Pons (tissue), 1 donor: ENCODE measurements around the gene PPP1R1B.

ENCODE experiments used
- DNase-seq: peaks from one replicate; pipeline ENCODE4 v3.0.0-alpha.2; 2016; ENCODE audit warnings: low spot score

PPP1R1B gene

DNA sequence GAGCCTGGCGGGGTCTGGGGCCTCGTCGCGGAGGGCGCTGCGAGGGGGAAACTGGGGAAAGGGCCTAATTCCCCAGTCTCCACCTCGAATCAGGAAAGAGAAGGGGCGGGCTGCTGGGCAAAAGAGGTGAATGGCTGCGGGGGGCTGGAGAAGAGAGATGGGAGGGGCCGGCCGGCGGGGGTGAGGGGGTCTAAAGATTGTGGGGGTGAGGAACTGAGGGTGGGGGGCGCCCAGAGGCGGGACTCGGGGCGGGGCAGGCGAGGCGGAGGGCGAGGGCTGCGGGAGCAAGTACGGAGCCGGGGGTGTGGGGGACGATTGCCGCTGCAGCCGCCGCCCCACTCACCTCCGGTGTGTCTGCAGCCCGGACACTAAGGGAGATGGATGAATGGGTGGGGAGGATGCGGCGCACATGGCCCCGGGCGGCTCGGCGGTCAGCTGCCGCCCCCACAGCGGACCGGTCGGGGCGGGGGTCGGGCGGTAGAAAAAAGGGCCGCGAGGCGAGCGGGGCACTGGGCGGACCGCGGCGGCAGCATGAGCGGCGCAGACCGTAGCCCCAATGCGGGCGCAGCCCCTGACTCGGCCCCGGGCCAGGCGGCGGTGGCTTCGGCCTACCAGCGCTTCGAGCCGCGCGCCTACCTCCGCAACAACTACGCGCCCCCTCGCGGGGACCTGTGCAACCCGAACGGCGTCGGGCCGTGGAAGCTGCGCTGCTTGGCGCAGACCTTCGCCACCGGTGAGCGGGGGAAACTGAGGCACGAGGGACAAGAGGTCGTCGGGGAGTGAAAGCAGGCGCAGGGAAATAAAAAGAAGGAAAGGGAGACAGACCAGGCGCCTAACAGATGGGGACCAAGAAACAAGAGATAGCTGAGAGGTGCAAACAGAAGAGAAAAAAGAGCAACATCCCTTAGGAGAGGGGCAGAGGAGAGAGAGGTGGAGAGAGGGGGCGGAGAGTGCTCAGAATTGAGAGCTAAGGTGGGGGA, 41.5 kb downstream of the PPP1R1B start, which contains the start of gene PNMT:
PNMT (plus strand) TSS at position 509 of the 980 bp plus-strand sequence; CDS start at position 532, 23 bp downstream.
- no peak for DNase-seq

DNA sequence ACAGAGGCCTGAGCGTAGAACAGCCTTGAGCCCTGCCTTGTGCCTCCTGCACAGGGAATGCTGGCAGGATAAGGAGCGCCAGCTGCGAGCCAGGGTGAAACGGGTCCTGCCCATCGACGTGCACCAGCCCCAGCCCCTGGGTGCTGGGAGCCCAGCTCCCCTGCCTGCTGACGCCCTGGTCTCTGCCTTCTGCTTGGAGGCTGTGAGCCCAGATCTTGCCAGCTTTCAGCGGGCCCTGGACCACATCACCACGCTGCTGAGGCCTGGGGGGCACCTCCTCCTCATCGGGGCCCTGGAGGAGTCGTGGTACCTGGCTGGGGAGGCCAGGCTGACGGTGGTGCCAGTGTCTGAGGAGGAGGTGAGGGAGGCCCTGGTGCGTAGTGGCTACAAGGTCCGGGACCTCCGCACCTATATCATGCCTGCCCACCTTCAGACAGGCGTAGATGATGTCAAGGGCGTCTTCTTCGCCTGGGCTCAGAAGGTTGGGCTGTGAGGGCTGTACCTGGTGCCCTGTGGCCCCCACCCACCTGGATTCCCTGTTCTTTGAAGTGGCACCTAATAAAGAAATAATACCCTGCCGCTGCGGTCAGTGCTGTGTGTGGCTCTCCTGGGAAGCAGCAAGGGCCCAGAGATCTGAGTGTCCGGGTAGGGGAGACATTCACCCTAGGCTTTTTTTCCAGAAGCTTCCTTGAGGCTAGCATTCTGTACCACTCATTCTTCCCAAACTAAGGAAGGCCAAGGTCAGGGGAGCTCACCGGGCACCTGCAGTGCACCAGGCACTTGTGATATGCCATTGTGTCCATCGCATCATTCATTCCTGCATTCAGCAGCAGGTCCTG, 43.4 kb downstream of the PPP1R1B start:
- no peak for DNase-seq

DNA sequence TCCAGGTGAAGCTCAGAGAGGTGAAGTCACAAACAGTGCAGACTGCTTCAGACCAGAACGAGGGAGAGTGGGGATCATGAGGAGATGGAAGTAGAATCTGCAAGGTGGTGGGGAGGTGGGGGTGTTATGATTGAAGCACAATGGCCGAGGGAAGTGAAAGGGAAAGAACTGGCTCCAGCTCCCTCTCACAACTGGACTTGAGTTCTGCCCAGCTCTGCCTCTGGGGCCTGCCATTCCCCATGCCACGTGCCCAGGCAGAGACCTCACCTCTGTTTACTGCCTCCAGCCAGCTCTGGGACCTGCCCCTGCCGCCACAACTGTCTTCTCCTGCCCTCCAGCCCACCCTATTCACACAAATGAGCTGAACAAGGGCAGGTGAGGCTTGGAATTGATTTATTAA, 44.0 kb downstream of the PPP1R1B start:
- no peak for DNase-seq

DNA sequence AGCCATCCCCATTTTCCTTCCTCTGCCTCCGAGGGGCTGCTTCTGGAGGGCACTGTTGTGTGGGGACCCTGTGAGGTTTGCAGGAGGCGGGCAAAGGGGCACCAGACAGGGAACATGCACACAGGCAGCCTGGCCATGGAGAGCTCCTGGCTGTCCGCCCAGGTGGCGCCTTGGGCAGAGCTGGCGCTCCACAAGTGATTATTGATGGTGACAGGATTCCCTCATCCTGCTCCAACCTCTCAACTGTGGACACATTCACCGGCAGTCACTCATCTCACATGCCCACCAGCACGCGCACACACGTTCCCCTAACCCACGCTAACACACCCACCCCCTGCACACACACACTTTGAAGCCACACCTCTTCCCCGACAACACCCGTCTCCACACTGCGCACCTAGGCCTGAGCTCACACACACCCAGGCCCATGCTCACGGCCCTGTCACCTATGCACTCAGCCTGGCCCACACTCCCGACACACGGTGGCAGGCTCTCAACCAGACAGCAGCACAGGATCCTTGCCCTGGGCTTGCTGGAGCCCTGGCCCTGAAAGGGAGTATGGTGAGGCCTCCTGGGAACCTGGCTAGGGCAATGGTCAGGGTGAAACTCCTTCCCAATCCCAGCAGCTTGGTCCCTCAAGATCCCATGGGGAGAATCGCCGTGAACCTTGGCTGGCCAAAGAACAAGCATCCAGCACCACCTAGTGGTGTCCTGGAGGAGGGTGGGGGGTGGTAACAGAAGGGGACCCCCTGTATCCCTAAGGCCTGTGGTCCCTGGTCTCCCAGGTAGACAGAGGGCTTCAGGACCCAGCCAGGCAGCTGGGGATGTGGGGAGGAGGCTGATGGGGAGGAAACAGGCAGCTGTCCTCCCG, 45.1 kb downstream of the PPP1R1B start:
- DNase-seq, result peak; percentile 29

DNA sequence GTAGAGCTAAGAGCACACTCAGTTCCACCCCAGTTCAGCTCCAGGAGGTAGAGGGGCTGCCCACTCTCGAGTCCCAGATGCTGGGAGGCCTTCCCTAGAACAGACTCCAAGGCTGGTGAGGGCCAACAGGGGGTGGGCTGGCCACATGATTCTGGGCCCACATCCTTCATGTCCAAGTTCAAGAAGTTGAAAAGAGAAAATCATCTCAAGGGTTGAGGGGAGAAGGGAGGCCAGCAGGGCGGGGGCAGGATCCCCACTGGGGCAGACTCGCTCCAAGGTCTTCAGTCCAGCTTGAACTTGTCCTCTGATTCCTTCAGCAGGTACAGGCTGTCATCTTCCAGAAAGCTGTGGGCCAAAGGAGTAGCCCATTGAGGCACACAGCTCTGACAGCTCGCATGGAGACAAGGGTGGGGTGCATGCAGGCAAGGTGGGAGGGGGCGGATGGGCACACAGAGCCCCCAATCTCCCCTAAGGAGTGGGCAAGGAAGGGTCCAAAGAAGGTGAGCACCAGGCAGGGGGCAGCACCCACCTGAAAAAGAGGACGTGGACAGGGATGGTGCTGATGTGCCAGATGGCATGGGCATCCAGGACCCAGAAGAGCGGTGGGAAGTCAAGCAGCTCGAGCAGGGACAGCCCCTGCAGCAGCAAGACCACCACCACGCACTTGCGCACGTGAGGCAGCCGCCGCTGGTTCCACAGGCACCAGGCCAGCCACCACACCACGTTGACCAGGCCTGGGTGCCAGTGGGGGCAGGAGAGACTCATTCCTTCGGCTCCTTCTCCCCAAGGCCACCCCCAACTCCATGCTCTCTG, 46.0 kb downstream of the PPP1R1B start:
- DNase-seq, result no peak

DNA sequence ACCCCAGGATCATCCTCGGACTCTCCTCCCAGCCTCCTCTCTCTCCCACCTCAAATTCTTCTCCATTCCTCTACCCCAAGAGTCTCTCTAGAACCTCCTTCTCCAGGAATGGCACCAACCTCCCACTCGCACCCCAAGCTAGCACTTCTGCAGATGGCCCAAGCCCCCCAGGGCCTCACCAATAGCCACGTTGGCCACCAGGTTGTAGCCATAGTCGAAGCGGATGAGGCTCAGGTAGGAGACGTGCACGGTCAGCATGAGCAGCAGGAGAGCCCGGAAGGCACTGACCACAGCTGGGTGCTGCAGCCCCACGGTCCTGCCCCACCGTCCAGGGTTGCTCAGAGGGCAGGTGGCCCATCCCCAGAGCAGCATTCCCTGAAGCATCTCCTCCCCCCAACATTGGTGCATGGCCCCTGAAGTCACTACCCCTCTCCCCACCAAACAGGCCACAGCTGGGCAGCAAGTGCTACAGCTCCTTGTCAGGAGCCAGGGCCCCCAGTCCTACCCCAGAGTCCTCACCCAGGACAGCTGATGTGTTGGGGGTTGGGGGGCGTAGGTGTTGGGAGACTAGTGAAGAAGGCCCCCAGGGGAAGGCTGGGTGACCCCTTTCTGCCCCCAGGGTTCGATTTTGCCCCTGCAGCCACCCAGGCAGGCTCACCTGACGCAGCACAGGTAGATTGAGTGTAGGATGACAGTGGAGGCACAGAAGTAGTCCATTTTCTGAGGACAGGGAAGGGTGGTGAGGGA, 46.8 kb downstream of the PPP1R1B start:
- no peak for DNase-seq

DNA sequence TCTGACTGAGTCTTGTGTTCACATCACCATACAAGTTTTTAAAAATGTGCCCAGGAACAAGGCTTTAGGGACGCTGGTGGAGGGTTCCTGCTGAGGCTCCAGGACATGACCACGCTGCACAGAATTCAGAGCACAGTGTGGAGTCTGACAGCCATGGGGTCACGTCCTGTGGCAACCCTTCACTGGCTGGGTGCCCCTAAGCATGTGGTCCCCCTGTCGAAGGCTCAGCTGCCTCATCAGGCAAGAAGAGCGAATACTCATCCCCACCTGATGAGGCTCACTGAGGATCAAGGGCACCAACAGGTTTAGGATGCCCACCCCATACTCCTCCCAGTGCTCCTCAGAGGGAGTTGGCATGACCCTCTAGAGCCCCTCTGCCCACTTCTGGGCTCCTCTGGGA, 47.4 kb downstream of the PPP1R1B start:
- DNase-seq, result no peak

DNA sequence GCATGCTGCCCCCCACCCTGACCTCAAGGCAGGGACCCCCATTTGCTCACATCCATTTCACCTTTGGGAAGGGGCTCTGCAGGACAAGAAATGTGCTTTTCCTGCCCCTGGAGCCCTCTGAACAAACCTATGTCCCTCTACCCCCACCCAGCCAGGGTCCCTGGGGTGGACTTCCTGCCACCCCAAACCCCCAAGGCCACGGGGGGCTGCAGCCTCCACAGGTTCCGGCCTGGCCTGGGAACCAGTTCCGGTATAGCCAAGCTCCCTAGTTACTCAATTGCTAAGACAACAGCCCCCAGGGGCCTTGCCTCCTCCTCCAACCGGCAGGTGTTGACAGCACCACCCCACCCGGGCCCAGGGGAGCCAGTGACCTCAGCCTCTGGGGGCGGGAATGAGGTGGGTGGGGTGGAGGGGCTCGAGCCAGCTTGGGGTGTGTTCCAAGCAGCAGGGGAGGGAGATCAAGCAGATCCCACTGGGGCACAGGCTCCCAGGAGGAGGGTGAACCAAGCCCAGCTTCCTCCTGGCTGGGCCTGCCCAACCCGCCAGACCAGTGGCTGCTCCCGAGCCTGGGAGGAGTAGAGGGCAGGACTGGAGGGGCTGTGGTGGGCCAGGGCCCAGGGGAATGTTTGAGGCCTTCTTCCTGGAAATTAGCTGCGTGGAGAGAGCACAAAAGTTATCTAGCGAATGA, 48.1 kb downstream of the PPP1R1B start:
- no peak for DNase-seq

GRCh38 chr17:39675390-39676082, 48.8 kb downstream of the PPP1R1B start:
- DNase-seq, result no peak

DNA sequence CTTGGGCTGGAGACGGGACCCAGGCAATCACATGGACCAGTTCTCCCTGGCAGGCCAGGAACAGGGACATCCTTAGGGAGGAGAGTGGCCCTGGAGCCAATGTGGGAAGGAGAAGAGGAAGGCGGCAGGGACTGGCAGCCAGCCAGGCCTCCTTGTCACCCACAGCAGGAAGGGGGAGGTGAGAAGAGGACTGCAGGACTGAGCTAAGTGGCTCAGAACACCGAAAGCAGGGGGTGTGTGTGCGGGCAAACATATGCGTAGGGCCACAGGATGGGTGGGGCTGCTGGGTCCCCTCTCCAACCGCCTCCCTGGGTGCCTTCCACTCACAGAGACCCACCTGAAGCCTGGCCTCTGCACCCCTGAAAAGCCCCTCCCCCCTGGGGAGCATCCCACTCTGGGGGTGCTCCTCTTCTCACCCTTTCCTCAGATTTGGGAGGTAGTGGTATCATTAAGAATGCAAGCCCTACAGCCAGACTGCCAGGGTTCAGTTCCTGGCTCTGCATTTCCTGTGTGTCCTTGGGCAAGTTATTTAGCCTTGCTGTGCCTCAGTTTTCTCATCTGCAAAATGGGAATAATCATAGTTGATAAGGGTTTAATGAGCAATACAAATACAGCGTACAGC, 49.6 kb downstream of the PPP1R1B start:
- DNase-seq, result peak; percentile 23

GRCh38 chr17:39677072-39677471, 50.3 kb downstream of the PPP1R1B start:
- DNase-seq, result no peak

DNA sequence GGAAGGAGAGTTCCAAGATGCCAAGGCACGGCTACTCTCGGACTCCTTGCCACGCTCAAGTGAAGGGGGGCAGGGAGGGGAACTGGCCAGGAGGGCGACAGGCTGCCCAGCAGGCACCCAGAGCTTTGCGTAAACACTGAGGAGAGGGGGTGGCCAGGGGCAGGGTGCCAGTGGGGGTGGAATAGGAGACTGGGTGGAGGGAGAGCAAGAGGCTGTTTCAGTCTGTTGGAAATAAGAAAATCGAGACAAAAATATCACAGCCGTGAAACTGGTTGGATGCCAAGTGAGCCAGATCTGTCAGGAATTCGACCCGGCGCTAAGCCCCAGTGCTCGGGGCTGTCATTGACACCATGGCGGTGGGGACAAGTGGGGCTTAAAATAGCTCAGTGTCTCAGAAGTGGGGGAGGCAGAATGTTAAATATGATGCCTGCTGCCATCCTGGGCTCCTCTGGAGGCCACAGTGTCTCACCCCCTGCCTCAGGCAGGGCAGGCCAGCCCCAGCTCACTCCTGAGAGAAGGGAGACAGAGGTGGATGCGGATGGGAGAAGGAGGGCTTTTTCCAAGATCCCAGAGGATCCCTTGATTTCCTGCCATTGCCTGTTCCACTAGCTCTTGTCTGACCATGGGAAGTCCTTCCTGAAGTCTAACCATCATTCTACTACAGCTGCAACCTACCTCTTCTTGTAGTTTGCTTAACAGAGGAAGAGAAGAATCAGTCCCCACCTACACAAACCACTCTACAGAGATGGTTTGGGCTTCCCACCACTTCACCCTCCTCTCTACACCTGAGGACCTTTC, 51.0 kb downstream of the PPP1R1B start:
- DNase-seq, result no peak

DNA sequence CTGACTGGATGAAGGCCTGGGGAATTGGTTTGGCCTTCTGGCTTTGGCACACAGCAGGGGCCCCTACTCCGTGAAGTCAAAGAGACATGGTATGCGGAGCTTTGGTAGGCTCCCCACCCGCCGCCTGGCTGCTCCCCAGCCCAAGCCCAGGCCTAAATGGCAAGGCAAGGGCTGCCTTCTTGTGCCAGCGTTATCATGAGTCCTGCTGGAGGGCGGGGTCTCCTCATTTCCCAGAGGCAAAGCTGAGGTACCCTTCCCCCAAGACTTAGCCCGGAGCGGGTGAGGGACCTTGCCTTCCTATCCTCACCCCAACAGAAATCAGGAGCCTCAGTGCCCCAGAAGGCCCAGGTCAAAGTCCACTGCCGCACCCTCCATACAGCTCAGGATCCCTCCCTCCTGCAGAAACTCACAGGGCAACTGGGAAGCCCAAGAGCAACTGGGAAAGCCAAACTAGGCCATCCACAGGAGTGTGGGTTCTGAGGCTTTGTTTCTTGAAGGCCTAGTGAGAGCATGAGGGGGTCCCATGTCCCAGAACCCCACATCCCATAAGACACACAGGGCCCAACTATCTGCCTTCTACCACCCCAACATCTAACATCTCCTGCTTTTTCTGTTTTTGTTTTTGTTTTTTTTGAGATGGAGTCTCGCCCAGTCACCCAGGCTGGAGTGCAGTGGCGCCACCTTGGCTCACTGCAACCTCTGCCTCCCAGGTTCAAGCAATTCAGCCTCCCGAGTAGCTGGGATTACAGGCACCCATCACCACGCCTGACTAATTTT, 51.8 kb downstream of the PPP1R1B start:
- no peak for DNase-seq

DNA sequence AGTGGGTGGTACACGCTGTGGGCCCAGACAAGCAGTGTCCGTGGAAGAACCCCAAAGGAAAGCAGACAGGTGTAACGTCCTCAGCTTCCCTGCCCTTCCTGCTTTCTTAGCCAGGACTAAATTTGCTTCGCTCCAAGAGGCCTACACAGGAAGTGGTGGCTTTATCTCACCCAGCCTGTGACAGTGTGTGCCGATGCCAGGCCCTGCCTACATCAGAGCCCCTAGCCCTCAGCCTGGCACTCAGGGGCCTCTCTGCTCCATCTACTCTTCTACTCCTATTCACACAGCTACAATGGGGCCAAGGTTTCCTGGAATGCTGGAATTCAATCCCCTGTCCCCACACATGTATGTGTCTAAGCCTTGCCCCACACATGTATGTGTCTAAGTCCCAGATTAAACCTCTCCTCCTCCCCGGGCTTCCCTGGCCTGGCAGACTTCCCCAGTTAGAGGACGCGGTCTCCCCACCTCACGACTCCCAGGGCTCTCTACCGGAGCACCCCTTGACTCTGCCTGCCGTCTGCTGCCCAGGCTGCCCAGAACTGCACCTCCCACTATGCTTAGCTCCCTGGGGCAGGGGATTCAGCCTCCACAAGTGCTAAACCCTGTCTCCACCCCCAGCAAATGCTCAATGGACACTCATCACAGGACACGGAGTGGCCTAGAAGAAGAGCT, 52.9 kb downstream of the PPP1R1B start:
- DNase-seq, result no peak

DNA sequence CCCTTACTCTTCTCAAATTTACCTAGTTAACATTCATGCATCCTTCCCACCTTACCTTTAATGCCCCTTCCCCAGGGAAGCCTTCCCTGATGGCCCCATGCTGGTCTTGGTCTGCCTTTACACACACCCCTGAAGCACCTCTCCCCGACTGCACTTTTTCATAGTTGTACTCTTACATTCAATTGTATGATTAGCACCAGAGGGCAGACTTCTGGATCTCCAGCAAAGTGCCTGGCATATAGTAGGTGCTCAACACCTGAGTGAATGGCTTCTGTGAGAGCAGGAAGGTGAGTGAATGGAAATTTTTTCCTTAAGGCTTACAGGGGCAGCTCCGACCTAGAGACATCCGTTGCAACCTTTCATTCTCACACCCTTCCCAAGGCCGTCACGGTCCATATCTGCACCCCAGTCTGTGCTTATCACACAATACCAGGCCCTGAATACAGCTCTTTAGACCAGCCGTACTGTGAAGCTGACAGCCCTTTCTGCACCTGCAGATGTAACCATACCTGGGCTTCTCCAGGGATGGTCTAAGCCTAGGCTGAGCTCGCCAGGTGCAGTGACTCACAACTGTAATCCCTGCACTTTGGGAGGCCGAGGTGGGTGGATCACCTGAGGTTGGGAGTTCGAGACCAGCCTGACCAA, 56.7 kb downstream of the PPP1R1B start:
- no peak for DNase-seq
